Activated CD4-positive, CD25-positive, alpha-beta regulatory T cell (primary cell): ENCODE results near the gene ABHD14A.

Source experiments
- DNase-seq, 4 experiments: peaks; one replicate each; lab custom pipeline; 2025; lab: John Stamatoyannopoulos, UW

Gene ABHD14A

DNA sequence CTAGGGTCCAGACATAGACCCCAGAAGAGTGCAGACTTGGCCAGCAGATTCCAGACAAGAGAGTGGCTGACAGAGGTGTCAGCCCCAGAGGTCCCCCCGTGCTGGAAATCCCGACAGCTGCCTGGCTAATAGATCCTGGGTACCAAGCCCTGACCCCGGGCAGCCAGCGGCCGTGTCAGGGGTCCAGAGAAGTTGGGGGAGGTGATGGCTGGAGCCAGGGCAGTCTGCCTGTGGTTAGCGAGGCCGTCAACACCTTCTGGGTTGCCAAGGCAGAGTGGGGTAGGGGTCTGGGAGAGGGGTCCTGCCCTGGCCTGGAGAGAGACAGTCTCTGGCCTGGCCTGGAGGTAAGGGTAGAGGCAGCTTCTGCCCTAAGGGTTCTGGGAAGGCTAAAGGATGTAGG, 45.9 kb downstream of the ABHD14A start:
- no peak for DNase-seq

DNA sequence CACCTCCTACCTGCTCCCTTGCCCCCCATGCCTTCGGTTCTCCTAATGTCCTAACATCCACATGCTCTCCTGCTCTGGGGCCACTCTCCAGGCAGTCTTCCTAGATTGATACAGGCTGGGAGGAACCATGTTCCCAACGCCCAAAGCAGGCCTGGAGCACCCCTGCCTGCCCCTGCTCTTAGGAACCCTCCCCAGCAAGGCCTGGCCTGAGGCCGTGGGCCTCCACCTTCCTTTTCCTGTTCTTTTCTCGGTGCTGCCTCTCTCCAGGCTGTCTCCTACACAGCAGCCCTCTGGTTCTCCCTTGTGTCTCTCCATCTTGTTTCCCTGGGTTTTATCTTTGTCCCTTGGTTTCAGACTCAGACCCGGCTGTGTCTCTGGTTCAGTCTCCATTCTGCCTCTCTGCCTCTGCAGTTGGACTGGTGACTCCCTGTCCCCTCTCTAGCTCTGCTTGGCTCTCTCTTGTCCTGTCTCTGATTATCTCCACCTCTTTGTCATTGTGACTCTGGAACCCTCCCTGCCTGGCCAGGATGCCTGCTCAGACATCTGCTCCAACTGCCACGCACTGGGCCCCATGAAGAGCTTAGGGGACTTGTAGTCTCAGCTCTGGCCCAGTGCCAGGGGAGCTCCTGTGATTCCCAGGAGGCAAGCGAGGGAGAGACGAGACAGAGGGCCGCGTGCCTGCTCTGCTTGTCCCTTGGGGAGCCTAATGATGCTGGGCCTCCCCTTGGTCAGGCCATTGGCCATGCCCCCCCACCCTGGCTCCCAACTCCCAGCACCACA, 46.8 kb downstream of the ABHD14A start:
- DNase-seq = no peak

DNA sequence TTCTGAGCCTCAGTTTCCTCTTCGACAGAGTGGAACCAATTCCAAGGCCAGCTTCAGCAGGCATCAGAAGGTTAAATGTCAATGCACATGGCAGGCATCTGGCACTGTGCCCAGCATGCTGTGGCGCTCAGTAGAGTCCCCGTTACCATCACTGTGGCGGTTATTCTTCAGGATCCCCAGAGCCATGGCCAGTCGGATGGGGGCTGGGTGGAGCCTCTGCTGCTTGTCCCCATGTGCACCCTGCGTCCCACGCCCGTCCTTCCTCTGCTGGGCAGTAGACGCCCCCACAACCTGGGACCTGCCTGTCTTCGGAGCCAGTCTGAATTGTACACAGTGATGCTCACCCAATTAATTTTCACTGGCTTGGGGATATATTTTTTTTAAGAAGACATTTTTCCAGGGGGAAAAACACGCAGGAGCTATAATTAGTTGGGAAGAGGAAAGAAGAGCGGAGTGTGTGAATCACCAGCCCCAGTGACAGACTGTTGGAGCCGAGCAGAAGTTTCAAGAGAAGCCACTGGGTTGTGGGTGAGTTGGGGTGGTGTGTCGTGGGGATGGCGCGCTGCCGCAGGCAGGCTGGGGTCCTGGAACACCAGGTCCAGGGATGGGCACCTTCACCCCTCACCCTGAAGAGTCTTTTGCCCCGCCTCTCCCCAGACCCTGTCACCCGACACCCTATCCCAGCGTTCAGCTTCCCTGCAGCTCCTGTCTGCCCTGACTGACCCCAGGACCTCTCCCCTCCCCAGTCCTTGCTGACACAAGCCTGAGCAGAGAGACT, 47.6 kb downstream of the ABHD14A start:
- DNase-seq = no peak

DNA sequence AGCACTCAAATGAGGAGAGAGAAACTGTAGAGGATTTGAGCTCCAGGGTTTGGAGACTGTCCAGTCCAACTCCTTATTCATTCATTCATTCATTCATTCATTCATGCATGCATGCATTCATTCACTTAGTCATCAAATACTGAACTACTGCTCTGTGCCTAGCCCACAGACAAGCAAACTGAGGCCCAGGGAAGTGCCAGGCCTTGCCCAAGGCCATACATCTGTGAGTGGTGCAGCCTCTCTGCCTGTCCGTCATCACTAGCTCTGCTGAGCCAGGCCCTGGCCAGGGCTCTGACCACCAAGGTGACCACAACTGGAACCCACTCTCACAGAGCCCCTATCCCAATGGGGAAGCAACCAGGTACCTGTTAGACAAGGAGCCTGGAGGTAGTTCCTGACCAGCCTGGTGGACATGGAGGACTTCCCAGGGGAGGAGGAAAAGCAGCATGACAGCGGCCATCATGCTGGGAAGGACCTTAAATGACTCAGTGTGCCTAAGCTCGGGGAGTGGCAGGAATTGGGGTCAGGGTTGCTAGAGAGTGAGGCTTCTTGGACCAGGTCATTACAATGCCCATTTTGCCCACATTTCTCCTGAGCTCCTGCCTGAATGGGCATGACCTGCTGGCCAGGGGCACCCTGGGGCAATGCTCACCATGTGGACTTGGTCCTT, 48.4 kb downstream of the ABHD14A start:
- DNase-seq = no peak

DNA sequence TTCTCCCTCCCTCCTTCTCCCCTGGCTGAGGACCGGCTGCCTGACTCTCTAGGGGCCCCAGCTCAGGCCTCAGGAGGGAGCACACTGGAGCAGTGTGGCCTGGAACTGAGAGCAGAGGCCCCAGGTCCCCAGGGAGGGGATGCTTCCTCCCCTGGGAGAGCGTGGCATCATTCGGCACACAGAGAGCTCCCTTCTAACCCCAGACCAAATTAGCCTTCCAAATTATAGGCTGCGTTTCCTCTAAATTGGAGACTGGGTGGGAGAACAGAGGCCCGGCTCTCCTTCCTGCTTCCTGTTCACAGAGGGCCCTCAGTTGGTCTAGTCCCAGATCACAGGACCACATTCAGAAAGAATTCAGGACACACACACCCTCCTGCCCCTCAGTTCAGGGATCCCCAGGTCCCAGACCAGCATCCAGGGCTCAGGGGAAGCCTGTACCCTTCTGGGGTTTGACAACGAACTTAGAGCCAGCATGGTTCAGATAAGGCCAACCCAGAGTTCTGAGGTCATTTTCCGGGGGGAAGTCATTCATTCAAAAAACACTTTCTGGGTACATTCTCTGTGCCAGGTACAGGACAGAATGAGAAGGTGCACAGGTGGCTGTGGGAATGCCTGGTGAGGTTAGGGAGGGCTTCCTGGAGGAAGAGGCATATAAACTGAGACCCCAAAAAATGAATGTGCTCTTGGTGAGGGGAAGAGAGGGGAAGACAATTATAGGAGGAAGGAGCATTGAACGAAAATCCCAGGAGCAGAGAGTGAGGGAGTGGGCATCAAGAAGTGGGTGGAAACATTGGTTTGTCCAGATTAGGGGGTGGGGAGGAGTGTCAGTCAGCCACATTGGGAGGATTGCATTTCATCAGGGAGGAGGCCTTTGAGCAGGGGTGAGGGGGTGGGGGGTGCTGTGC, 49.2 kb downstream of the ABHD14A start:
- no peak for DNase-seq

DNA sequence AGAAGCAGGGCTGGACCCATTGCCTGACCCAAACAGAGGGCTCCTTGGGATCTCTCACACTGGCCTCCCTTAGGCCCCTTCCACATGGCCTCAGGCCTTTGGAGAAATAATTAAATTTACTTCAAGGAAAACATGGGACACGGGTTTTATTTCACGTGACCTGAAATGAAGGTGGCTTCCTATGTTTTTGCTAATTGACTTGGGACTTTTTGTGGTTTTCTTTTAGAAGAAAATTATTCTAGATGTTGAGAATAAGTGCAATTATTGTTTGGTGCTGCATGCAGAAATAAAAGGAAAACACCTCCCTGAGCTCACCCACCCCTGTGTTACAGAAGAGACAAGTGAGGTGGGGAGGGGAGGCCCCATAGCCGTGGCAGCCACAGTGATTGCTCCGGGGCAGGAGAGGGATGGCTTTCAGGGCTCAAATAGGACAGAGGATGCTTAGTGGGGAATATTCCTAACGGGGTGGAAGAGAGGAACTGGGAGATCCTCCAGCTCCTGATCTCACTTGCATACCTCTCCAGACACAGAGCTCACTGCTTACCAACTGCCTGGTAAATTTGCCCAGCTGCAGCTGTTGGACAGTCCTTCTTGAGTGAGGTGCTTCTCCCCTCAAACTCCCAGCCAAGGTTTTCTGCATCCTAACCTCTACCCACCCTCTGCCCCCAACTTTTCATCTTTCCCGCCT, 50.0 kb downstream of the ABHD14A start:
- DNase-seq = no peak

DNA sequence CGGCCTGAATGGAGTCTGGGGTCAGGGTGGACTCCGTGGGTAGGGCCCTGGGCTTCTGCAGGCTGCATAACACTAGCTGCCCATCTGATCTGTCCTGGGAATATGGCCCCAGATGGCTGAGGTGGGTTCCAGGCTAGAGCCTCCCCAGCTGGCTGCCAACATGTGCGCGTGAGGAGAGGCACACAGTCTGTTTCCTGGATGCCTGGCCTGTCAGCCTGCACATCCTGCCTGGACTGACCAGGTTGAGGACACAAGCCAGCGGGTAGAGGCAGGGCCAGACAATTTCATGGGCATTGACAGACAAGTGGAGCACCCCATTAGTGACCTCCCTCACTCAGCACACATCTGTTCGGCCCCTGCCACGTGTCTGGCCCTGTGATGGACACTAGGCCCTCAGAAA, 50.6 kb downstream of the ABHD14A start:
- no peak for DNase-seq

DNA sequence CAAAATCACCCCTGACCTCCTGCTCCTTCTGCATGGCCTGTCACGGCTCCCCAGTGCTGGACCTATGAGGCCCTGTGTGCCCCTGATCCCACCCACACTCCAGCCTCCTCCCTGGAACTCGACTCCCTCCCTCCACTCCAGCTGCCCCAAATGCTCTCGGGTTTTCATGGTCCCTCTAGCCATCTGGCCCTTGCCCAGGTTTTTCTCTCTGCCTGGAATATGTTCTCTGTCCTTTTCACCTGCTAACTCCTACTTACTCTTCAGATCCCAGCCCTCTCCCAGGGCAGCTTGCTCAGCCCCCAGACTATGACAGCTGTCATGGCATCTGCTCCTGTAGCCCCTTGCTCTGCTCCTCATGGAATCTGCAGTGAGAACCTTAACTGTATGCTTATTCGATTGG, 51.2 kb downstream of the ABHD14A start:
- DNase-seq = no peak

DNA sequence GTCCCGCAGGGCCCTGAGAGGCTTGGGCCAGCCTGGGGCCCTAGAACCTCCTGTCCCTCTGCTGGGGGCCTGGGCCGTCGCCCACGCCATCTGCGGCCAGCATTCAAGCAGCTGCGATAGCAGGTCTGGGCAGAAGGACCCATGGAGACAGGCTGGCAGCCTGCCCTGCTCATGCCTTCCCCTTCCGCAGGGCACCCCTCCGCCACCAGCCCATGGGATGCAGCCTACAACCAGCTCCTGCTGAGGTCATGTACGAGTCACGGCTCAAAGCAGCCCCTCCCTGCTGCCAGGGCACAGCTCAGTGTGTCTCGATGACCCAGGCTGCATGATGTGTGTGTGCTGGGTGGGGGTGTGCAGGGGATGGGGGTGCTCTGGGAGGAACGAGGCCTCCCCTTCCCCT, 53.7 kb downstream of the ABHD14A start:
- no peak for DNase-seq

DNA sequence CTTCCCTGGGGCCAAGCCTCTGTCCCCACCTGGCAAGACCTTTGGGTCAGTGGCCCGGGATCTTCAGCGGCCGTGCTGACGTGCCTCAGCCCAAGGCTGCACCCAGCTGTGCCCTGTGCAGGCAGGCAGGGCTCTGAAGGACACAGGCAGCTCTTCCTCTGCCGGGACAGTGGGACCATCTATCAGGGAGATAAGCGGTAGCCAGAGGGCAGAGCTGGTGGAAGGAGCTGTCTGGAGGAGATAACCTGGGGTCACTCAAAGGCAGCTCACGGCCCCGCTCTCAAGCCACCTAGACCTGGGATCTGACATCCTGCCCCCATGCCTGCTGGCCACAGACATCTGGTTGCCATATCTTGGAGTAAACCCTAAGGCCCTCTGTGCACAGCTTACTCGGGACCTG, 54.2 kb downstream of the ABHD14A start:
- no peak for DNase-seq

DNA sequence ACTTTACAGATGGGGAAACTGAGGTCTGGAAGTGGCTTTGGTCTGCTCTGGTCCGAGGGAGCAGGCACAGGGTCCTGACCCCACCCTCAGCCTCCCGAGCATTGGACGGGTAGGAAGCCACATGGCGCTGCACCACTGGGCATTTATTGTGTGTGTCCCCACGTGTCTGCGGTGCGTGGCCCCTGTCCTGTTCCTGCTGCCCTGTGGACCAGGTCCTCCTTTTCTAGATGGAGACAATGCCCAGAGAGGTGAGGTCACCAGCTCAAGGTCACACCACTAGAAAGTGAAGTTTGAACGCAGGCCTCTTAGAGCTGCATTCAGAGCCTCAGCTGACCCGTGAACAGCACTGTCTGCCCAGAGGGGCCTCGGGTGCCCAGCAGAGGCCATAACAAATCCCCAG, 54.7 kb downstream of the ABHD14A start:
- no peak for DNase-seq
